ENCODE data around the gene CCDC178.

DNA sequence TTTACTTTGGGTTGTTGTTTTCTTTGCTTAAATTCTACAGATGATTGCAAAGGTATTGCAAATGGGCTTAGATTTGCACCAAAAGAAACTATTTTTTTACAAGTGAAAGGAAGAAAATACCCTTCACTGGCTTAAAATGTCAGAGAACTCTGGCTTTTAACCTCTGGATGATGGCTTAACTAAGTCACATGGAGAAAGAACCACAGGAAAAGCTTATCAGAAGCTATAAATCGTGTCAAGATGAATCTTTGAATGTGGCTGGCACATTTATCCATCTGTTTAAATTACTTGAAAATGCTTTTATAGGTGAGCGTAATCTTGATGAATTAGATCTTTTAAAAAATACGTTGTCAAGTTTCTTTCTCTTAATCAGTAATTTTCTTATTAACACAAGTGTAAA, 32.0 kb upstream of the CCDC178 start:
- TF ChIP-seq, protein P1, sequence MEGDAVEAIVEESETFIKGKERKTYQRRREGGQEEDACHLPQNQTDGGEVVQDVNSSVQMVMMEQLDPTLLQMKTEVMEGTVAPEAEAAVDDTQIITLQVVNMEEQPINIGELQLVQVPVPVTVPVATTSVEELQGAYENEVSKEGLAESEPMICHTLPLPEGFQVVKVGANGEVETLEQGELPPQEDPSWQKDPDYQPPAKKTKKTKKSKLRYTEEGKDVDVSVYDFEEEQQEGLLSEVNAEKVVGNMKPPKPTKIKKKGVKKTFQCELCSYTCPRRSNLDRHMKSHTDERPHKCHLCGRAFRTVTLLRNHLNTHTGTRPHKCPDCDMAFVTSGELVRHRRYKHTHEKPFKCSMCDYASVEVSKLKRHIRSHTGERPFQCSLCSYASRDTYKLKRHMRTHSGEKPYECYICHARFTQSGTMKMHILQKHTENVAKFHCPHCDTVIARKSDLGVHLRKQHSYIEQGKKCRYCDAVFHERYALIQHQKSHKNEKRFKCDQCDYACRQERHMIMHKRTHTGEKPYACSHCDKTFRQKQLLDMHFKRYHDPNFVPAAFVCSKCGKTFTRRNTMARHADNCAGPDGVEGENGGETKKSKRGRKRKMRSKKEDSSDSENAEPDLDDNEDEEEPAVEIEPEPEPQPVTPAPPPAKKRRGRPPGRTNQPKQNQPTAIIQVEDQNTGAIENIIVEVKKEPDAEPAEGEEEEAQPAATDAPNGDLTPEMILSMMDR (conservative IDR thresholded peaks at IDR 0.05; ENCODE audit: low read depth, low read length) = no peak
- TF ChIP-seq CEBPB (IDR thresholded peaks at IDR 0.05; ENCODE audit: low read depth, low read length) = no peak
- TF ChIP-seq, protein P2, sequence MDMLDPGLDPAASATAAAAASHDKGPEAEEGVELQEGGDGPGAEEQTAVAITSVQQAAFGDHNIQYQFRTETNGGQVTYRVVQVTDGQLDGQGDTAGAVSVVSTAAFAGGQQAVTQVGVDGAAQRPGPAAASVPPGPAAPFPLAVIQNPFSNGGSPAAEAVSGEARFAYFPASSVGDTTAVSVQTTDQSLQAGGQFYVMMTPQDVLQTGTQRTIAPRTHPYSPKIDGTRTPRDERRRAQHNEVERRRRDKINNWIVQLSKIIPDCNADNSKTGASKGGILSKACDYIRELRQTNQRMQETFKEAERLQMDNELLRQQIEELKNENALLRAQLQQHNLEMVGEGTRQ (IDR thresholded peaks at IDR 0.05; ENCODE audit: low read depth, low read length) = no peak
- no peak for TF ChIP-seq MXI1 (IDR thresholded peaks at IDR 0.05; ENCODE audit: borderline replicate concordance, low read depth, low read length)
- no peak for TF ChIP-seq POLR2A (IDR thresholded peaks at IDR 0.05; ENCODE audit: low read depth, low read length)
- TF ChIP-seq MAZ (IDR thresholded peaks at IDR 0.05; ENCODE audit: borderline replicate concordance, low read depth, low read length) = no peak
- TF ChIP-seq SMC3 (IDR thresholded peaks at IDR 0.05; ENCODE audit: low read depth, low read length) = no peak
- no peak for TF ChIP-seq RCOR1 (IDR thresholded peaks at IDR 0.05; ENCODE audit: insufficient replicate concordance, low read length)
